ENCODE measurements around the gene SECISBP2. TPM values are rescaled to one million over a fixed set of nuclear protein-coding genes. Genes with fewer than 3 reads are reported as not detected.
A peak's percentile ranks its signal among the peaks of the same experiment; 100 is the strongest.

SECISBP2 gene
- total RNA-seq, 4 donors from 2014 or later: 66.6 to 152 (median 101) TPM

DNA sequence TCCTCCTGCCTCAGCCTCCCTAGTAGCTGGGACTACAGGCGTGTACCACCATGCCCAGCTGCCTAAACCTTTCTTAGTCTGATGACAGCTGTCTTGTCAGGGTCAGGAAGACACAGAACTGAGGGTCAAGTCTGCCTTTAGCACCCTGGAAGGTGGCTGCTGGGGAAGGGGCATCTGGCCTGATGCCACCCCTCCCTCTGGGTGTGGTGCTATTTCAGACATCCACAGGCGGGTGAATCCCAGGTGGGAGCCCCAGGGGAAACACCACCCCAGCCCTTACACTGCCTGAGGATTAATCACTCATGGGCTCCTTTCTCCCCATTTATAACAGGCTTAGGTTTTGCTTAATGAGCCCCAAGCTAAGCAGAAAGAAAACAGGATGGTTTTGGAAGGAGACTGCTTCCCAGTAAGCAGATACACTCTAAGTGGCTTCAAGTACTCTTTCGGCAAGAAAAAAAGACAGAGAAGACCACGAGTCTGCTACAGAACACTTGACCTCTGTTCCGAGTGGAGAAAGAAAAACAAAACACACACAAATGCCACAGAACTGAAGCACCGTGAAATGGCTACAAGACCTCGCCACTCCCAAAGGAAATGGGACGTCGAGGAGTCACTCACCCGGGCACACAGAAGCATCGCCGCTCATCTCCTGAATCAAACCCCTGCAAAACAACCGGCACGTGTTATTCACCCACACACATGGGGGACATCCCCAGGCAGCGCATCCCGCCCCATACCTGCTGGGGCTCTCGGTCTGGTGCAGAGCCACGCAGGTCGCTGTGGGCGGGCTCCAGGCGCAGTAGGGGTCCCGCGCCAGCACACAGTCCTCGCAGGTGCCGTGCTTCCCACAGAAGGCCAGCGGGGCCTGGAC is 62.4 kb downstream of the SECISBP2 start:
- Histone ChIP-seq H3K9me3 (no peaks in the 10 kb centered on the region), H3K36me3 (peaks cover 0 to 28% (median 0%) of the 10 kb centered on the region in 3 donors), H3K4me1 (peaks cover 0 to 5% (median 0%) of the 10 kb centered on the region in 4 donors), H3K27me3 (no peaks in the 10 kb centered on the region), H3K27ac (peak overlapping the region in 1 of 4 donors; percentile 43), H3K4me3 (no peak overlapping the region)
- TF ChIP-seq POLR2A (IDR thresholded peaks at IDR 0.05): no peak
- TF ChIP-seq, protein P1, sequence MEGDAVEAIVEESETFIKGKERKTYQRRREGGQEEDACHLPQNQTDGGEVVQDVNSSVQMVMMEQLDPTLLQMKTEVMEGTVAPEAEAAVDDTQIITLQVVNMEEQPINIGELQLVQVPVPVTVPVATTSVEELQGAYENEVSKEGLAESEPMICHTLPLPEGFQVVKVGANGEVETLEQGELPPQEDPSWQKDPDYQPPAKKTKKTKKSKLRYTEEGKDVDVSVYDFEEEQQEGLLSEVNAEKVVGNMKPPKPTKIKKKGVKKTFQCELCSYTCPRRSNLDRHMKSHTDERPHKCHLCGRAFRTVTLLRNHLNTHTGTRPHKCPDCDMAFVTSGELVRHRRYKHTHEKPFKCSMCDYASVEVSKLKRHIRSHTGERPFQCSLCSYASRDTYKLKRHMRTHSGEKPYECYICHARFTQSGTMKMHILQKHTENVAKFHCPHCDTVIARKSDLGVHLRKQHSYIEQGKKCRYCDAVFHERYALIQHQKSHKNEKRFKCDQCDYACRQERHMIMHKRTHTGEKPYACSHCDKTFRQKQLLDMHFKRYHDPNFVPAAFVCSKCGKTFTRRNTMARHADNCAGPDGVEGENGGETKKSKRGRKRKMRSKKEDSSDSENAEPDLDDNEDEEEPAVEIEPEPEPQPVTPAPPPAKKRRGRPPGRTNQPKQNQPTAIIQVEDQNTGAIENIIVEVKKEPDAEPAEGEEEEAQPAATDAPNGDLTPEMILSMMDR (IDR thresholded peaks at IDR 0.05): no peak
- no peak for DNase-seq

DNA sequence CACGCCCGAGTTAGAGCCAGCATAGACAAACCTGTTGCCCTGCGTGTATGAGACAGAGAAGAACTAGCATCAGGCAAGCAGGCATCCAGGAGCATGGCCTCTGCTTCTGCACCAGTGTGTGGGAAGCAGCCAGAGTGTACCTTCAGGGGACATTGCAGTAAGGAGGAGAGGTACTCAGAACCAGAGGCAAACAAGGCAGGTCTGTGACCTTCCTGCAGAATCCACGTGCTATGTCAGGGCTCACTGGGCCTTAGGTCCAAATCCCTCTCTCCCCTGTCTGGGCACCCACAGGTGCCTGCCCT is 63.0 kb downstream of the SECISBP2 start:
- Histone ChIP-seq H3K9me3 (no peaks in the 10 kb centered on the region), H3K27me3 (no peaks in the 10 kb centered on the region), H3K4me3 (no peak overlapping the region), H3K27ac (peak overlapping the region in 1 of 4 donors; percentile 35), H3K36me3 (peaks cover 0 to 34% (median 0%) of the 10 kb centered on the region in 3 donors), H3K4me1 (peaks cover 0 to 5% (median 0%) of the 10 kb centered on the region in 4 donors)
- TF ChIP-seq POLR2A (IDR thresholded peaks at IDR 0.05): no peak
- TF ChIP-seq, protein P1 (IDR thresholded peaks at IDR 0.05): no peak
- no peak for DNase-seq

DNA sequence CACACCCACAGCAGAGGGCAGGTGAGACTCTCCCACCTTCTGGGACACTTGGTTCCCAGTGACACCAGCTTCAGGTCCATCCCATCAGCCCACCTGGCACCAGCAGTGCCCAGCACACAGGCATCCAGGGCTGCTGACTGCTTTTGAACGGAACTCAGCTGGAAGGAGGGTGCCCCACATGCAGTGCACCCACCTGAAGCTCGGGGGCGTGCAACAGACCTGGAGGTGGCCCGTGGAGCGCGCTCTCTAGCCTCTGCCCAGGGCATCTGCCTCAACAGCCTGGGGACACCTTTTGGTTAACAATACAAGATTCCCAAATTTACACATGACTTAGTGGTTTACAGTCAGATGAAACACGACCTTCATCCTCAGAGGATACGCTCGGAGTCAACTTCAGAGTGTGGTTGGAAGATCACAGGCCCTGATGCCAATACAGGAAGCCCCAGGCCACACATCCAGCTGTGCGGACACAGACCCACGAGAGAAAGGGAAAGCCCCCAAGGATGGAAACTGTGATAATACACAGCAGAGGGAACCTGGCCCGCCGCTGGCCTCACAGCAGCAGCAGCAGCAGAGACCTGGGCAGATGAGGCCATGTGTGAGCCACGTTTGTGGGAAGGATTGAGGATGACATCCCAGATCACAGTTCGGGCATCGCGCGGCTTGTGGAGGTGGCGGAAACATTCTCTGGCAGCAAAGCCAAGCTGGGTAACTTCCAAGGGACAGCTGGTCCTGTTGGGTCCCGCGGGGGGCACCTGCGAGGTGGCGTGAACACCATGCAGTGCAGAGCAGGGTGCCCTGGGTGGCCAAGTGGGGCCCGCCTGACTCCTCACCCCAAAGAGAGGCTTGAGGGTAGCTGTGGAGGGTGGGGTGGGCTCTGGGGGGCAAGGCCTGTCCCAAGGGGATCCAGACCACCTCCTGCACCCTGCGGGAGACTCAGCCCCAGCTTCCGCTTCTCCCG is 64.0 kb downstream of the SECISBP2 start:
- H3K27ac ChIP-seq: peak overlapping the region in 1 of 4 donors; percentile 17
- no peak for TF ChIP-seq POLR2A (IDR thresholded peaks at IDR 0.05)
- TF ChIP-seq, protein P1 (IDR thresholded peaks at IDR 0.05): no peak
- peak in 1 of 3 donors; percentile 35 for DNase-seq
- H3K9me3 ChIP-seq: no peaks in the 10 kb centered on the region
- H3K36me3 ChIP-seq: peaks cover 0 to 43% (median 0%) of the 10 kb centered on the region in 3 donors
- peaks cover 0 to 5% (median 0%) of the 10 kb centered on the region in 4 donors for H3K4me1 ChIP-seq
- H3K27me3 ChIP-seq: no peaks in the 10 kb centered on the region
- no peak overlapping the region for H3K4me3 ChIP-seq

DNA sequence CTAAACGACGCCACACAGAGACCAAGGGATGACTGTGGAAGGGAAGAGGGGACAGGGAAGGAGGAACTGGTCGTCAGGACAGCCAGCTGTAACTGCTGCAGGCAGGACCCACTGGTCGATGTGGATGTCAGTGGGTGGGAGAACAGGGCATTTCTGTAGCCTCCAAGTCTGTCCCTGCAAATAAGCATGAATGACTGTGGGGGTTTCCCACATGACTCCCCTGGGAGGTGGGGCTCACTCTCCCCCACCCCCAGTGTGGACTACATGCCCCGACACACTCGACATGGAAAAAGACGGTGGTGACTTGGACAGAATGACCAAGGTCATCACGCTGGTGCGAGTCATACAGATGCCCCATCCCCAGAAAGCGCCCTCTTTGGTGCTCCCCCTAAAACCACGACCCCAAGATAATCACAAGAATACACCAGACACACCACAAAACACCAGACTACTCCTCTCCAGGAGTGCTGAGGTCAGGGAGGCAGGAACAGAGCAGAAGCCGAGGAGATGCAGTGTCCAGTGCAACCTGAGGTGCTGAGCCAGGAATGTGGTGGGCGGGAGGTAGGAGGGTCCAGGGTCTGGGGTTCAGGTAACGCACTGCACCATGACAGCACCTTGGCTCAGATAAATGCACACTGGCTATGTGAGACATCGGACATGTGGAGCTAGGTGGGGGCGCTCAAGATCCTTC is 64.9 kb downstream of the SECISBP2 start:
- no peak for TF ChIP-seq POLR2A (IDR thresholded peaks at IDR 0.05)
- TF ChIP-seq, protein P1 (IDR thresholded peaks at IDR 0.05): no peak
- H3K9me3 ChIP-seq: no peaks in the 10 kb centered on the region
- H3K36me3 ChIP-seq: peaks cover 0 to 45% (median 0%) of the 10 kb centered on the region in 3 donors

DNA sequence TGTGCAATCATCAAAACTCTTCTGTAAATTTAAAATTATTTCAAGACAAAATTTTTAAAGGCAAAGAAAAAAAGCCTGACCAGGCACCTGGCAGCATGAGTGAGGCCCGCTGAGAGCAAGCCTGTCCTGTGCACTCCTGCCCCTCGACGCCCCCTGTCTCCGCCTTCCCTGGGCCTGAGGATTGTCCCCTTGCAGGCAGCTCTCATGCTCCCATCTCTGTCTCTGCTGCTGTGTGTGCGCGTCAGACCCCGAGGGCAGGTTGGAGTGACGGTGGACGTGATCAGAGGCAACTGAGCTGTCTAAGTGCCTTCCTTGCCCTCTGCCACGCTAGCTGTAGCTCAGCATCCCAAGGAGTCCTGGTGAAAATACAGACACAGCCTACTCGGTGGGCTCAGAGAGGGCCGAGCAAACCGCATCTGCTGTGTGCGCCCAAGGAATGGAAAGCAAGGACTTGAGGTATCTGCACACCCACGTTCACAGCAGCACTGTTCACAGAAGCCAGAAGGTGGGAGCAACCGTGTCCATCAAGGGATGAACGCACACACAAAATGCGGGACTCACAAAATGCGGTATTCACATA is 65.5 kb downstream of the SECISBP2 start:
- Histone ChIP-seq H3K27me3 (no peaks in the 10 kb centered on the region), H3K36me3 (peaks cover 0 to 44% (median 0%) of the 10 kb centered on the region in 3 donors), H3K27ac (no peak overlapping the region), H3K4me1 (peaks cover 0 to 9% (median 3%) of the 10 kb centered on the region in 4 donors), H3K9me3 (no peaks in the 10 kb centered on the region), H3K4me3 (no peak overlapping the region)
- TF ChIP-seq POLR2A (IDR thresholded peaks at IDR 0.05): no peak
- TF ChIP-seq, protein P1 (IDR thresholded peaks at IDR 0.05): no peak
- no peak for DNase-seq

More for the DNA sequence above, 64.9 kb downstream of the SECISBP2 start:
- H3K27me3 ChIP-seq: no peaks in the 10 kb centered on the region
- peaks cover 0 to 5% (median 2%) of the 10 kb centered on the region in 4 donors for H3K4me1 ChIP-seq
- no peak overlapping the region for H3K4me3 ChIP-seq
- H3K27ac ChIP-seq: no peak overlapping the region
- no peak for DNase-seq

All from Peyer's patch (tissue), 4 donors.